Parathyroid adenoma (tissue), 2 donors: ENCODE measurements around the gene GRID1.

Experiments used
- H2AFZ ChIP-seq: fragments of 300-600 bp; sonication (generic); one replicate; pipeline ENCODE4 v1.7.0; 2017; ENCODE audit warnings: antibody characterized with exemption, mild to moderate bottlenecking
- H3K27ac ChIP-seq: fragments of 300-600 bp; sonication (generic); one replicate; pipeline ENCODE4 v1.7.0; 2017
- H3K27me3 ChIP-seq: fragments of 300-600 bp; sonication (generic); one replicate; pipeline ENCODE4 v1.7.0; 2017; ENCODE audit warnings: low read length; ENCODE audit not compliant: control insufficient read depth, insufficient read depth
- H3K36me3 ChIP-seq: fragments of 300-600 bp; sonication (generic); one replicate; pipeline ENCODE4 v1.7.0; 2017; ENCODE audit warnings: low read length; ENCODE audit not compliant: control insufficient read depth, insufficient read depth
- H3K4me1 ChIP-seq: fragments of 300-600 bp; sonication (generic); one replicate; pipeline ENCODE4 v1.7.0; 2017; ENCODE audit warnings: control low read depth
- H3K4me2 ChIP-seq: fragments of 300-600 bp; sonication (generic); one replicate; pipeline ENCODE4 v1.7.0; 2017; ENCODE audit warnings: low read length
- H3K4me3 ChIP-seq: fragments of 300-600 bp; sonication (generic); one replicate; pipeline ENCODE4 v1.7.0; 2017; ENCODE audit warnings: low read depth, low read length
- H3K79me2 ChIP-seq: fragments of 300-600 bp; sonication (generic); one replicate; pipeline ENCODE4 v1.7.0; 2017; ENCODE audit warnings: control low read depth
- H3K9ac ChIP-seq: fragments of 300-600 bp; sonication (generic); one replicate; pipeline ENCODE4 v1.7.0; 2017; ENCODE audit warnings: mild to moderate bottlenecking
- H3K9me3 ChIP-seq: fragments of 300-600 bp; sonication (generic); one replicate; pipeline ENCODE4 v1.7.0; 2017; ENCODE audit warnings: low read length; ENCODE audit not compliant: control insufficient read depth
- CTCF ChIP-seq: fragments of 300-600 bp; sonication (generic); IDR thresholded peaks from one replicate; pipeline ENCODE4 v1.7.0; 2017; ENCODE audit warnings: antibody characterized with exemption, mild to moderate bottlenecking
- donor health status: primary hyperparathyroidism.

The GRID1 gene

GRCh38 chr10:85623342-85623741 lies 743.3 kb downstream of the GRID1 start:
- Histone ChIP-seq H3K4me3 (no peak overlapping the region), H3K27me3 (no peaks in the 10 kb centered on the region), H3K27ac (no peak overlapping the region), H3K9me3 (no peaks in the 10 kb centered on the region), H3K9ac (no peak overlapping the region), H2AFZ (no peak overlapping the region), H3K36me3 (no peaks in the 10 kb centered on the region), H3K4me2 (no peak overlapping the region), H3K79me2 (no peaks in the 10 kb centered on the region), H3K4me1 (no peaks in the 10 kb centered on the region)
- no peak for TF ChIP-seq CTCF

- Histone ChIP-seq H3K79me2 (no peaks in the 10 kb centered on the region), H3K4me2 (no peak overlapping the region), H3K36me3 (no peaks in the 10 kb centered on the region), H2AFZ (no peak overlapping the region), H3K4me3 (no peak overlapping the region), H3K4me1 (no peaks in the 10 kb centered on the region), H3K9me3 (no peaks in the 10 kb centered on the region), H3K27me3 (no peaks in the 10 kb centered on the region), H3K27ac (no peak overlapping the region), H3K9ac (no peak overlapping the region)
- no peak for TF ChIP-seq CTCF
Observed at GRCh38 chr10:85622425-85622824, 744.2 kb downstream of the GRID1 start.

- no peak overlapping the region for H3K9ac ChIP-seq
- TF ChIP-seq CTCF, result no peak
- H2AFZ ChIP-seq, result no peak overlapping the region
- H3K27ac ChIP-seq, result no peak overlapping the region
- H3K27me3 ChIP-seq, result no peaks in the 10 kb centered on the region
- H3K79me2 ChIP-seq, result no peaks in the 10 kb centered on the region
- no peaks in the 10 kb centered on the region for H3K4me1 ChIP-seq
- no peaks in the 10 kb centered on the region for H3K36me3 ChIP-seq
- no peak overlapping the region for H3K4me3 ChIP-seq
- H3K4me2 ChIP-seq, result no peak overlapping the region
- H3K9me3 ChIP-seq, result no peaks in the 10 kb centered on the region
Observed at GRCh38 chr10:85621562-85621961, 745.0 kb downstream of the GRID1 start.

- no peaks in the 10 kb centered on the region for H3K36me3 ChIP-seq
- H2AFZ ChIP-seq, result no peak overlapping the region
- no peaks in the 10 kb centered on the region for H3K4me1 ChIP-seq
- no peaks in the 10 kb centered on the region for H3K27me3 ChIP-seq
- TF ChIP-seq CTCF, result no peak
- no peak overlapping the region for H3K4me3 ChIP-seq
- H3K4me2 ChIP-seq, result no peak overlapping the region
- H3K79me2 ChIP-seq, result no peaks in the 10 kb centered on the region
- H3K9ac ChIP-seq, result no peak overlapping the region
- no peak overlapping the region for H3K27ac ChIP-seq
- no peaks in the 10 kb centered on the region for H3K9me3 ChIP-seq
Observed at GRCh38 chr10:85620807-85621206, 745.8 kb downstream of the GRID1 start.

- TF ChIP-seq CTCF, result no peak
- no peak overlapping the region for H3K9ac ChIP-seq
Observed at GRCh38 chr10:85619832-85620231, 746.8 kb downstream of the GRID1 start.

More at GRCh38 chr10:85619832-85620231, 746.8 kb downstream of the GRID1 start:
- no peak overlapping the region for H3K4me2 ChIP-seq
- no peak overlapping the region for H3K4me3 ChIP-seq
- H3K79me2 ChIP-seq, result no peaks in the 10 kb centered on the region
- H3K27ac ChIP-seq, result no peak overlapping the region
- H3K27me3 ChIP-seq, result no peaks in the 10 kb centered on the region
- no peaks in the 10 kb centered on the region for H3K4me1 ChIP-seq
- H2AFZ ChIP-seq, result no peak overlapping the region
- H3K9me3 ChIP-seq, result no peaks in the 10 kb centered on the region
- no peaks in the 10 kb centered on the region for H3K36me3 ChIP-seq
